ENCODE data around the gene CD247.
A peak's percentile ranks its signal among the peaks of the same experiment; 100 is the strongest.

Gene CD247

DNA sequence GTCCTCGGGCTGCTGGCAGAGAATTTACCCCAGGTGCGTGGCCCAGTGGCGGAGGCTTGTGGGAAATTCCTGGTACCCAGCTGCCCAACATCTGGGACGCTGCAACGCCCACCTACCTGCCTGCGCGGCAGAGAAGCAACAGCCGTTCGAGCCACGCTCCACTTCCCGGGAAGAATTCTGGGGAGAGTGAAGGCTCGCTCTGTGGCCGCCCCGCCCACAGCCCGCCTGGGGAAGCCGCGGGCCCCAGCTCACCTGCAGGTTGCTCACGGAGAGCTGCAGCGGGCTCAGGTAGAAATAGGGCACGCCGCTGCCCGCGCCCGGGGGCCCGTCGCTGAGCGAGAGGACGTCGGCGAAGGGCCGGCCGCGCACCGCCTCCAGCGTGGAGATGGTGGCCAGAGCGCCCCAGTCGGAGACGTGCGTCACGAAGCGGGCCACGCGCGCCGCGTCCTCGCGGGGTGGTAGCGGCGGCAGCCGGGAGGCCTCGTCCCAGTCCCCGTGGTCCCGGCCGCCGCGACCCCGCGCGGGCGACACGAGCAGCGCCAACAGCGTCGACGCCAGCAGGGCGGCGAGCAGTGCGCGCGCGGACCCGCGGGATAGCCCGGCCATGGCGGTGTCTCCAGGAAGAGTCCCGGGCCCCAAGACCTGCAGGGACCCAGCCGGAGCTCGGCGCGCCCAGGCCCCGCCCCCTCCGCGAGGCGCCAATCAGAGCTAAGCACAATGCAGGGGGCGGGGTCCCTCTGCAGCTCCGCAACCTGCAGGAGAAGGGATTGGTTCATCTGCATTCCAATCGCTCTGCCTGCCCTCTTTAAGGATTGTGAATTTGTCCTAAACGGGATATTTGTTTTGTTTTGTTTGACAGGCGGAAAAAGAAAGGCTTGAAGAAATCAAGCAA, 35.1 kb upstream of the CD247 start, which contains the start of gene CREG1:
Gene CREG1, minus strand, starts transcription at position 627 of the 892 bp plus-strand sequence.
- no peaks in the 10 kb centered on the region for H3K4me1 ChIP-seq (ENCODE audit: insufficient read depth, low read length)
- no peak within 1 kb of the TSS for H3K27ac ChIP-seq (ENCODE audit: low read length)
- H3K27me3 ChIP-seq (ENCODE audit: insufficient read depth, low read length), result peaks cover 7% of the 10 kb centered on the region; the same call in 1 of the 2 replicates
- peak within 1 kb of the TSS; percentile 92 for H3K4me3 ChIP-seq (ENCODE audit: low read length)
- H3K9me3 ChIP-seq (ENCODE audit: insufficient read depth, low read depth, low read length), result no peaks in the 10 kb centered on the region
- peak within 1 kb of the TSS; percentile 63; the same call in 1 of the 2 replicates for H3K9ac ChIP-seq (ENCODE audit: low read depth, low read length)
- no peaks in the 10 kb centered on the region for H3K36me3 ChIP-seq (ENCODE audit: insufficient read depth, low read depth, low read length)

DNA sequence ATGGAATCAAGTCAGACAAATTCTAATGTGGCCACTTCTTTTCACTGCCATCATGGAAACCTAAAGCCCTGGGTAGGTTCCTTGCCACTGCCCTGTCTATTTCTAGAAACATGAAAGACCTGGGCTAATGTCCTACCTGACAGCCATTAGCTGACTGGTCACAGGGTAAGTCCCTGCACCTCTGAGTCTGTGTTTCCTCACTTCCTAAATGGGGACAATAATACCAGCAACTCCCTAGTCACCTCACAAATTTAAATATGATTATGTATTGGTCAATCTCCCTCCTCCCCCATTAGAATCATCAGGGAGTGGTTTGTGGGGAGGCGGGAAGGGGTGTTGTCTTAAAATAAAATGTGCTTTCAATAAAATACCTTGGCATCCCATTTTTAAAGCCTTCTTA, 33.0 kb upstream of the CD247 start:
- no peaks in the 10 kb centered on the region for H3K4me1 ChIP-seq (ENCODE audit: insufficient read depth, low read length)
- peaks cover 6% of the 10 kb centered on the region for H3K36me3 ChIP-seq (ENCODE audit: insufficient read depth, low read depth, low read length)
- H3K9ac ChIP-seq (ENCODE audit: low read depth, low read length), result no peak overlapping the region
- no peak overlapping the region for H3K27ac ChIP-seq (ENCODE audit: low read length)
- H3K4me3 ChIP-seq (ENCODE audit: low read length), result no peak overlapping the region
- peaks cover 7% of the 10 kb centered on the region; the same call in 1 of the 2 replicates for H3K27me3 ChIP-seq (ENCODE audit: insufficient read depth, low read length)
- no peaks in the 10 kb centered on the region for H3K9me3 ChIP-seq (ENCODE audit: insufficient read depth, low read depth, low read length)

DNA sequence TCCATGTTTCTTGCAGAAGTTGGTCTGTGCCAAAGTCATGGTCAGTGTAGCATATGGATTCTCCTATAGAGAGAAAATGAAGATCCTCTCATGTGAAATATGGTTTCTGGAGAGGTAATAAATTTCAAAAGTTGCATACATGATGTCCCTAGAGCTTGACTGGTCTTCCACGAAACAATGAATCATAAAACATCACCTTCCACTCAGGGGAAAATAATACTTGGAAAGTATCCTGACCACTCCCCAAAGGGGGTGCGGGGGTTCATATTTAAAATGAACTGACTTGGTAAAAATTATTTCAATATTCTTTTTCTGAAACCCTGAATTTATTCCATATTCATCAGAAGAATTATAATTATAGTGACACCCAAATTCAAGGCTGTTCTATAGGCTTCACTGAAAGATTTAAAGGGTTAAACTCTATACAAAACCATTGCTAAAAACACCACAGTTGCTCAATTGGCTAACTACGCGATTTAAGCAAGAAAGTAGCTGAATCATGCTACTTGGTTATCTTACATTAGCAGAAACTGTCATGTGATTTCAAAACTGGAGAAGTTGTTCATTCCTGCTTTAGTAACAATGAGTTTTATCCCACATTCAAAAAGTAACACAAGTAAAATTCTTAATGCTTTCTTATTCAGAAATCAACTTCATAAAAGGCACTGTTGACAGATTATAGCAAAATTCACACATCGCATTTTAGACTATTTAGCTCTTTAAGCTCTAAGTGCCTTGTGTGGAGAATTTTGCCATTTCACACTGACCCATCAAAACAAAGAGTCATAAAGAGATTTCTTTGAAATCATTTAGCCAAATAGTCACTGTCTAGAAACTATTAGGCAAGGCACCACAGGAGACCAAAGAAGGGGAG, 30.0 kb upstream of the CD247 start:
- Histone ChIP-seq H3K9ac (ENCODE audit: low read depth, low read length) (no peak overlapping the region), H3K36me3 (ENCODE audit: insufficient read depth, low read depth, low read length) (peaks cover 19% of the 10 kb centered on the region)

DNA sequence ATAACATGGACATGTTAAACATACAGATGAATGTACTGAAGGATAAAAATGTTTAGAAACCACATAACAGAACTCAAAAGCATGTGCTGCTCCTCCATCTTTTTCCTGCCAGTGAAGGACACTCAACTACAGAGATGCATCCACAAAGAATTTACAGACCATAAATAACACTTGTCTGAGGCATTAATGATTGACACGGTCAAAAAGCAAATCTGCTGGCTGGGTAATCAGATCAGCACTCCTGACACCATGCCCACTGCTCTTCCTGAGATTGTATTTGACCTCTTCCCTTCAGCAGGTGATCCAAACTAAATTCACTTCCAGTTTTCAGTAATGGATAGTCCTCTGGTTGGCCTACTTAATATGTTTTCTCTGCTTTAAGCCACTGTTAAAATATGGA, 28.6 kb upstream of the CD247 start:
- no peak overlapping the region for H3K4me3 ChIP-seq (ENCODE audit: low read length)
- peaks cover 19% of the 10 kb centered on the region for H3K36me3 ChIP-seq (ENCODE audit: insufficient read depth, low read depth, low read length)
- H3K9me3 ChIP-seq (ENCODE audit: insufficient read depth, low read depth, low read length), result no peaks in the 10 kb centered on the region
- H3K27me3 ChIP-seq (ENCODE audit: insufficient read depth, low read length), result no peaks in the 10 kb centered on the region
- no peaks in the 10 kb centered on the region for H3K4me1 ChIP-seq (ENCODE audit: insufficient read depth, low read length)
- H3K27ac ChIP-seq (ENCODE audit: low read length), result no peak overlapping the region
- no peak overlapping the region for H3K9ac ChIP-seq (ENCODE audit: low read depth, low read length)

More for the DNA sequence above, 30.0 kb upstream of the CD247 start:
- Histone ChIP-seq H3K27ac (ENCODE audit: low read length) (no peak overlapping the region), H3K4me1 (ENCODE audit: insufficient read depth, low read length) (no peaks in the 10 kb centered on the region), H3K4me3 (ENCODE audit: low read length) (no peak overlapping the region), H3K9me3 (ENCODE audit: insufficient read depth, low read depth, low read length) (no peaks in the 10 kb centered on the region), H3K27me3 (ENCODE audit: insufficient read depth, low read length) (peaks cover 7% of the 10 kb centered on the region; the same call in 1 of the 2 replicates)

DNA sequence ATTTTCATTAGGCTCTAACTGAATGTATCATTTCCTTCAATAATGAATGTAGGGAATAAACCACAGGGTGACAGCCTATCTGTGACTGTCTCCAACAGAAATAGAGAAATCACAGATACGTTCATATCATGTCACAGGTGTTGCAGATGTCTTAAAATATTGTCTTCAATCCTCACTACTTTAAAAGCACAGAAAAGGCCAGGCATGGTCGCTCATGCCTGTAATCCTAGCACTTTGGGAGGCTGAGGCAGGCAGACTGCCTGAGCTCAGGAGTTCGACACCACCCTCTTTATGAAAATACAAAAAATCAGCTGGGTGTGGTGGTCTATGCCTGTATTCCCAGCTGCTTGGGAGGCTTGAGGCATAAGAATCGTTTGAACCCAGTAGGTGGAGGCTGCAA, 27.0 kb upstream of the CD247 start:
- Histone ChIP-seq H3K9ac (ENCODE audit: low read depth, low read length) (no peak overlapping the region), H3K4me1 (ENCODE audit: insufficient read depth, low read length) (no peaks in the 10 kb centered on the region), H3K36me3 (ENCODE audit: insufficient read depth, low read depth, low read length) (peaks cover 19% of the 10 kb centered on the region), H3K9me3 (ENCODE audit: insufficient read depth, low read depth, low read length) (no peaks in the 10 kb centered on the region), H3K27ac (ENCODE audit: low read length) (no peak overlapping the region), H3K27me3 (ENCODE audit: insufficient read depth, low read length) (no peaks in the 10 kb centered on the region), H3K4me3 (ENCODE audit: low read length) (no peak overlapping the region)

DNA sequence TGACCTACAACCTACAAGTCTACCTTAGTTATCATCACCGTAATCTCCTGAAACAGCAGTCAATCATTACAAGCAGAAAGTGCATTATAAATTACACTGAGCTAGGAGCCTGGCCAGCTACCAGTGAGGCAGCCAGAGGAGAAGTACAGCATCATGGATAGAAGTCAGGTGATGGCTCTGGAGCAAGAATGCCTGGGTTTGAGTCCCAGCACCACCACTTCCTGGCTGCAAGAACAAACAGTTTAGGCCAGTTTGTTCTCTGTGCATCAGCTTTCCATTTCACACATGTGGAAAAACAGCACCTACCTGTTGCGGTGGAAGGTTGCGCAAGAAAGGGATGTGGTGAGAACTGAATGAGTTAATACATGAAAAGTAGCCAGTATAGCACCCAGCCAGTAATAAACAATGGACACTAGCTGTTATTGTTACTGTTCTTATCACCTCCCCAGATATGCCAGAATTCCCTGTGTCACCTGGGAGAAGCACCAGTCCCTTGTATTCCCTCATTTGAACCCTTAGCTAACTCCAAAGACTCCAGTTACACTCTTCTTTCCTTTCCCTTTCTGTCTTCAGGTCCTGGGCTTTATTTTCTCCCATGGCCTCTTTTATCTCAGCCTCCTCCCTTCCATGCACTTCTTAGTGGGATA, 26.2 kb upstream of the CD247 start:
- no peak overlapping the region for H3K27ac ChIP-seq (ENCODE audit: low read length)
- no peak overlapping the region for H3K4me3 ChIP-seq (ENCODE audit: low read length)
- no peaks in the 10 kb centered on the region for H3K9me3 ChIP-seq (ENCODE audit: insufficient read depth, low read depth, low read length)
- H3K36me3 ChIP-seq (ENCODE audit: insufficient read depth, low read depth, low read length), result peaks cover 19% of the 10 kb centered on the region
- H3K4me1 ChIP-seq (ENCODE audit: insufficient read depth, low read length), result no peaks in the 10 kb centered on the region
- H3K9ac ChIP-seq (ENCODE audit: low read depth, low read length), result no peak overlapping the region
- H3K27me3 ChIP-seq (ENCODE audit: insufficient read depth, low read length), result no peaks in the 10 kb centered on the region

DNA sequence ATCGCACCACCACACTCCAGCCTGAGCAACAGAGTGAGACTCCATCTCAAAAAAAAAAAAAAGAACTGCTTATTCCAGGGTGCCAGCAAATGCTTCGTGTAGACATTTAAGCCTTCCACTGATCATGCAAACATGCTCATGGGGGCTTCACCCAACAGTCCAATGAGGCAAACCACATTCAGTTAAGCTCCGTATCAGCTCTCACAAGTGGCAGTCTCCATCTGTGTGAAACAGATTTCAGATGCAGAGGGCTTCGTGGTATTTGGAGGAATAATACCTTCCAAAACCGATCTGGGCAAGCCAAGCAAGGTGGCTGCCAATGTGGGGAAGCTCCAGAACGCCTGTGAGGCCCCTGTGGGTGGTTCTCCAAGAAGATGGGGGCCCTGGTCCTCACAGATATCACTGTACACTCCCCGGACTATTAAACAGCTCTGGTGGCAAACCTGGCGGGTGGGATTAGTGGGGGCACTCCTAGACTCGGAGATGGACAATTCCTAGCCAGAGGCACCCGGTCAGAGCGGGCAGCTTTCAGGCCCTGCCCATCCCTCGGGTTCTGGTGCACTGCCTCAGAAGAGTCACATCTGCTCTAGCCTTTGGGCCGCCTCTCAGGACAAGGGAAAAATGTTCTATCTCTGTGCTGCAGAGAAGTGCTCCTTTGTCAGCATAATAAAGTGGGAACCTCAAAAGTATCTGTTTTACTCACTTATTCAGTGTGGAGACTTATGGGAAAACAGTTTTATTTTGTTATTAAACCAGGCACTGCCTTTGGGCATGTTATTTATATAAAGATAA, 25.1 kb upstream of the CD247 start:
- H3K27ac ChIP-seq (ENCODE audit: low read length), result no peak overlapping the region
- no peak overlapping the region for H3K9ac ChIP-seq (ENCODE audit: low read depth, low read length)
- H3K9me3 ChIP-seq (ENCODE audit: insufficient read depth, low read depth, low read length), result no peaks in the 10 kb centered on the region
- H3K27me3 ChIP-seq (ENCODE audit: insufficient read depth, low read length), result no peaks in the 10 kb centered on the region
- no peak overlapping the region for H3K4me3 ChIP-seq (ENCODE audit: low read length)
- H3K36me3 ChIP-seq (ENCODE audit: insufficient read depth, low read depth, low read length), result peaks cover 19% of the 10 kb centered on the region
- H3K4me1 ChIP-seq (ENCODE audit: insufficient read depth, low read length), result no peaks in the 10 kb centered on the region; the same call in 1 of the 2 replicates

DNA sequence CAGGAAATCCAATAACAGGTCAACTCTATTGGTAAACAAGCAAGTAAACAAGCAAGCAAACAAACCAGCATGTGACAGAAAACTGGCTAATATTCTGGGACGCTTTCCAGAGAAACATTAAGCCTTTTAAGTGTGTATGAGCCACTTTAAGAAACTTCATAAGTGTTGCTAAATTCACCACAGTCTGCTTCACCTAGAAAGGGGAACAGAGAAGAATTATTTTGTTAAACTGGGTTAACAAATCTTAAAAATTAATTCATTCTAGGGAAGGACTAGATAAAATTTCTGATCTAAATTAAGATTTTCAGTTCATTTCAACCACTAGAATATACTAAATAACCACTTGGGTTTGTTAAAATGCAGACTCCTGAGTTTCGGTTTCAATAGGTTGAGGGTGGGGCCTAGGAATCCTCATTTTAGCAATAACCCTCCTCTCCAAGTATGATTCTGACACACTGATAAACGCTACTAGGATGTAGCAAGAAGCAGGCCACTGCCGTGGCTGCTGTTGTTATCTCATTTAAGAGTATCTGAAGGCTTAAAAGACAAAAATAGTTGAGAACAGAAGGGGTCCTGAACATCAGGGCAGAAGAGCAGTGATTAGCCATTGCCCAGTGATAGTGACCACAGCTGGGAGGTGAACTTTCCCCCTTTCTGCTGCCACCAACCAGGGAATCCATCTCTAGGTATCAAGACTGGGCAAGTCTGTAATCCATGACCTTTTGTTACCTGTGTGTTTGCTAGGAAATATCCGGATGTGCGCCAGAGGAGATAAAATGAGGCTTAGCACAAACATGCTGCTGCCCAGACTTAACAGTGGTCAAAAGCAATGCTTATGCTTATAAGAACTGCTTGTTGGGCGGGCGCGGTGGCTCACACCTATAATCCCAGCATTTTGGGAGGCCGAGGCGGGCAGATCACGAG, 24.0 kb upstream of the CD247 start:
- no peaks in the 10 kb centered on the region for H3K27me3 ChIP-seq (ENCODE audit: insufficient read depth, low read length)
- H3K36me3 ChIP-seq (ENCODE audit: insufficient read depth, low read depth, low read length), result peaks cover 19% of the 10 kb centered on the region
- H3K27ac ChIP-seq (ENCODE audit: low read length), result no peak overlapping the region
- no peaks in the 10 kb centered on the region for H3K9me3 ChIP-seq (ENCODE audit: insufficient read depth, low read depth, low read length)
- no peak overlapping the region for H3K4me3 ChIP-seq (ENCODE audit: low read length)
- H3K4me1 ChIP-seq (ENCODE audit: insufficient read depth, low read length), result no peaks in the 10 kb centered on the region; the same call in 1 of the 2 replicates
- H3K9ac ChIP-seq (ENCODE audit: low read depth, low read length), result no peak overlapping the region

DNA sequence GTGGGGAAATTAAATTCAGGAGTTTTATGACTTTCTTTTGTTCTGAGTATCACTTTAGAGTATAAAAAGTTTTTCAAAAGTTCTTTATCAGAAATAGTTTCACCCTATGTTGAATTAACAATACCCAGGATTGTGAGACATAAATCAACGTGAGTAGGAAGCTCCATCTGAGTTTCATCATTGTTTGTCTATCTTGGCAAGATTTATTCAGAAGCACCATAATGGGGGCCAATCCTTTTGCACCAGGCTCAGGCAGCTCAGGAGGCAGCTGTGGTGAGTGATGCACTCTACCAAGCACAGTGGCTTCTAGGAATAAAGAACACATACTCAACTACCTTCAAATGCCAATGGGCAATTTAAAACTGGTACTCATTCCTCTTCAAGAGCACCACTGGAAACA, 23.3 kb upstream of the CD247 start:
- Histone ChIP-seq H3K27me3 (ENCODE audit: insufficient read depth, low read length) (no peaks in the 10 kb centered on the region), H3K4me3 (ENCODE audit: low read length) (no peak overlapping the region), H3K9me3 (ENCODE audit: insufficient read depth, low read depth, low read length) (no peaks in the 10 kb centered on the region), H3K4me1 (ENCODE audit: insufficient read depth, low read length) (no peaks in the 10 kb centered on the region; the same call in 1 of the 2 replicates), H3K27ac (ENCODE audit: low read length) (no peak overlapping the region), H3K36me3 (ENCODE audit: insufficient read depth, low read depth, low read length) (peaks cover 14% of the 10 kb centered on the region; the same call in 1 of the 2 replicates), H3K9ac (ENCODE audit: low read depth, low read length) (no peak overlapping the region)

DNA sequence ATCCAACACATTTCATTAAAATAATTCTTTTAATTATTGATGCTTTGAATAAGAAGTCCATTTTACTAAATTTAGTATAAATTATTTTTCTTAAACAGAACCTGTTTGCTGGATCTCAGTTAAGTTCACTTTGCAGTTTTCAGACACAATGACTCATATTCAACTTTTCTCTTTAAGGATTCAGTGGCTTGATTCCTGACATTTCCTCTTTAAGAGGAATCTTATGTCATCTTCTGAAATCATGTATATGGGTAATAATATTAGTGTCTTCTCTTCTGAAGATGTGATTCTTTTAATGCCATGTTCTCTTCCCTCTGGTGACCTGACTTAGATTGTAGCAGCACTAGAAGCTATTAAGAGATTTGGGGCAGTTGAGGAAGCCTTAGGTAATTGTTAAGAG, 22.7 kb upstream of the CD247 start:
- no peak overlapping the region for H3K4me3 ChIP-seq (ENCODE audit: low read length)
- H3K36me3 ChIP-seq (ENCODE audit: insufficient read depth, low read depth, low read length), result peaks cover 10% of the 10 kb centered on the region; the same call in 1 of the 2 replicates
- no peak overlapping the region for H3K27ac ChIP-seq (ENCODE audit: low read length)
- H3K27me3 ChIP-seq (ENCODE audit: insufficient read depth, low read length), result no peaks in the 10 kb centered on the region
- H3K4me1 ChIP-seq (ENCODE audit: insufficient read depth, low read length), result no peaks in the 10 kb centered on the region; the same call in 1 of the 2 replicates
- no peaks in the 10 kb centered on the region for H3K9me3 ChIP-seq (ENCODE audit: insufficient read depth, low read depth, low read length)
- H3K9ac ChIP-seq (ENCODE audit: low read depth, low read length), result no peak overlapping the region

Data from iPS-20b (cell line).